PFSK-1 (cell line): ENCODE data around the gene CDC37.

Experiments used
- FOXP2 ChIP-seq: optimal IDR thresholded peaks from 2 replicates; pipeline ENCODE3; 2011; ENCODE audit warnings: borderline replicate concordance, control low read depth, inconsistent platforms; ENCODE audit not compliant: insufficient read depth; ENCODE audit errors: extremely low read length, extremely low read depth
- POLR2AphosphoS5 ChIP-seq: IDR thresholded peaks from 2 replicates; pipeline ENCODE4 v1.6.1; 2012; ENCODE audit warnings: low read depth, mild to moderate bottlenecking, control low read depth, low read length, moderate library complexity
- SIN3A ChIP-seq: IDR thresholded peaks from 2 replicates; pipeline ENCODE4 v1.6.1; 2012; ENCODE audit warnings: mild to moderate bottlenecking, low read length, moderate library complexity, borderline replicate concordance; ENCODE audit not compliant: insufficient read depth
- TAF1 ChIP-seq: IDR thresholded peaks from 2 replicates; pipeline ENCODE4 v1.6.1; 2012; ENCODE audit warnings: low read length, control low read depth, borderline replicate concordance; ENCODE audit not compliant: insufficient read depth
- TF ChIP-seq, protein P1 (sequence below), 2 experiments: IDR thresholded peaks; 2 replicates each; pipeline versions ENCODE4 v1.6.1 to v1.8.0; 2011 to 2012; ENCODE audit warnings: low read depth in 2 of 2, low read length in 2 of 2, control low read depth in 1 of 2, inconsistent platforms in 1 of 2, mild to moderate bottlenecking in 1 of 2, moderate library complexity in 1 of 2; ENCODE audit not compliant: insufficient read depth in 1 of 2

CDC37 gene

GRCh38 chr19:10420444-10421239 is 17.3 kb upstream of the CDC37 start, which contains the start of gene PDE4A:
TSS of gene PDE4A (plus strand) at chr19:10420538. CDS start at chr19:10420765, 227 bp downstream.
- TF ChIP-seq POLR2AphosphoS5 (no peak), FOXP2 (peak; percentile 70), TAF1 (no peak), SIN3A (no peak)
- TF ChIP-seq, protein P1, sequence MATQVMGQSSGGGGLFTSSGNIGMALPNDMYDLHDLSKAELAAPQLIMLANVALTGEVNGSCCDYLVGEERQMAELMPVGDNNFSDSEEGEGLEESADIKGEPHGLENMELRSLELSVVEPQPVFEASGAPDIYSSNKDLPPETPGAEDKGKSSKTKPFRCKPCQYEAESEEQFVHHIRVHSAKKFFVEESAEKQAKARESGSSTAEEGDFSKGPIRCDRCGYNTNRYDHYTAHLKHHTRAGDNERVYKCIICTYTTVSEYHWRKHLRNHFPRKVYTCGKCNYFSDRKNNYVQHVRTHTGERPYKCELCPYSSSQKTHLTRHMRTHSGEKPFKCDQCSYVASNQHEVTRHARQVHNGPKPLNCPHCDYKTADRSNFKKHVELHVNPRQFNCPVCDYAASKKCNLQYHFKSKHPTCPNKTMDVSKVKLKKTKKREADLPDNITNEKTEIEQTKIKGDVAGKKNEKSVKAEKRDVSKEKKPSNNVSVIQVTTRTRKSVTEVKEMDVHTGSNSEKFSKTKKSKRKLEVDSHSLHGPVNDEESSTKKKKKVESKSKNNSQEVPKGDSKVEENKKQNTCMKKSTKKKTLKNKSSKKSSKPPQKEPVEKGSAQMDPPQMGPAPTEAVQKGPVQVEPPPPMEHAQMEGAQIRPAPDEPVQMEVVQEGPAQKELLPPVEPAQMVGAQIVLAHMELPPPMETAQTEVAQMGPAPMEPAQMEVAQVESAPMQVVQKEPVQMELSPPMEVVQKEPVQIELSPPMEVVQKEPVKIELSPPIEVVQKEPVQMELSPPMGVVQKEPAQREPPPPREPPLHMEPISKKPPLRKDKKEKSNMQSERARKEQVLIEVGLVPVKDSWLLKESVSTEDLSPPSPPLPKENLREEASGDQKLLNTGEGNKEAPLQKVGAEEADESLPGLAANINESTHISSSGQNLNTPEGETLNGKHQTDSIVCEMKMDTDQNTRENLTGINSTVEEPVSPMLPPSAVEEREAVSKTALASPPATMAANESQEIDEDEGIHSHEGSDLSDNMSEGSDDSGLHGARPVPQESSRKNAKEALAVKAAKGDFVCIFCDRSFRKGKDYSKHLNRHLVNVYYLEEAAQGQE (IDR thresholded peaks at IDR 0.05; ENCODE audit: insufficient read depth in 1 of 2, low read depth in 2 of 2, low read length in 2 of 2): no peak

GRCh38 chr19:10419646-10420443 is 16.5 kb upstream of the CDC37 start:
- peak; percentile 63 for TF ChIP-seq SIN3A
- TF ChIP-seq, protein P1 (IDR thresholded peaks at IDR 0.05; ENCODE audit: insufficient read depth in 1 of 2, low read depth in 2 of 2, low read length in 2 of 2): no peak

- TF ChIP-seq POLR2AphosphoS5 (no peak), FOXP2 (peak; percentile 6), SIN3A (no peak)
Measured at GRCh38 chr19:10419200-10419645, 15.9 kb upstream of the CDC37 start.

- no peak for TF ChIP-seq TAF1
- no peak for TF ChIP-seq FOXP2
- TF ChIP-seq, protein P1 (IDR thresholded peaks at IDR 0.05; ENCODE audit: insufficient read depth in 1 of 2, low read depth in 2 of 2, low read length in 2 of 2): no peak
- TF ChIP-seq POLR2AphosphoS5: no peak
- TF ChIP-seq SIN3A: no peak
Measured at GRCh38 chr19:10418485-10419199, 15.3 kb upstream of the CDC37 start.

DNA sequence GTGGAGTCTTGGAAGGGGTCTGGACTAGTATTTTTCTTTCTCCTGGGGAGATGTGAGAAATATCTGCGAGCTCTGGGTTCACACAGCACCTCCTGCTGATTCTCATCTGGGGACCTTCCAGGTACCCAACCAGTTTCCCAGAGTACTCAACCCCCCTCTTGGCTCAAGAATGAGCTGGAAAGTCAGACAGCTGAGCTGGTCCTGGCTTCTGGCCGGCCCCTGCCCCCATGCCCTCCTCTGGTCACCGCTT is 14.8 kb upstream of the CDC37 start:
- TF ChIP-seq TAF1 (no peak), FOXP2 (no peak), SIN3A (no peak), POLR2AphosphoS5 (no peak)
- TF ChIP-seq, protein P1 (IDR thresholded peaks at IDR 0.05; ENCODE audit: insufficient read depth in 1 of 2, low read depth in 2 of 2, low read length in 2 of 2): no peak
